NCI-H526 (cell line): ENCODE results near the gene PKNOX1.
"Not testable (repeated sequence)": the region's sequence is repeated elsewhere in the genome, so short reads cannot be mapped to it uniquely, and the experiment has no call there.

Experiments used
- DNase-seq, 2 experiments: peaks; one replicate each; lab custom pipeline; 2025; lab: John Stamatoyannopoulos, UW

Gene PKNOX1

GRCh38 chr21:42956824-42957630 is 17.3 kb upstream of the PKNOX1 start:
- DNase-seq: no peak

- not testable (repeated sequence) for DNase-seq
Measured at GRCh38 chr21:42958122-42958521, 16.2 kb upstream of the PKNOX1 start.

- DNase-seq: no peak
Measured at GRCh38 chr21:42959728-42960127, 14.6 kb upstream of the PKNOX1 start.

GRCh38 chr21:42962380-42963007 is 11.9 kb upstream of the PKNOX1 start:
- DNase-seq: no peak

GRCh38 chr21:42964086-42964485 is 10.3 kb upstream of the PKNOX1 start:
- DNase-seq: no peak

GRCh38 chr21:42964546-42965210 is 9.7 kb upstream of the PKNOX1 start:
- DNase-seq: no peak

GRCh38 chr21:42965211-42965560 is 9.2 kb upstream of the PKNOX1 start:
- DNase-seq: no peak

- not testable (repeated sequence) for DNase-seq
Measured at GRCh38 chr21:42967616-42968015, 6.7 kb upstream of the PKNOX1 start.

- DNase-seq: no peak
Measured at GRCh38 chr21:42969193-42969600, 5.2 kb upstream of the PKNOX1 start.

- peak in 1 of 2 experiments; percentile 15 for DNase-seq
Measured at GRCh38 chr21:42970946-42971653, 3.3 kb upstream of the PKNOX1 start.

GRCh38 chr21:42971897-42972275 is 2.5 kb upstream of the PKNOX1 start:
- peak; percentile 24 to 79 for DNase-seq

- DNase-seq: peak in 1 of 2 experiments; percentile 46
Measured at GRCh38 chr21:42973309-42973990, 912 bp upstream of the PKNOX1 start.

- DNase-seq: peak in 1 of 2 experiments; percentile 84
Measured at GRCh38 chr21:42974832-42975820, 764 bp downstream of the PKNOX1 start.

GRCh38 chr21:42975886-42976608 is 1.7 kb downstream of the PKNOX1 start:
- no peak for DNase-seq

GRCh38 chr21:42980312-42981213 is 6.2 kb downstream of the PKNOX1 start:
- DNase-seq: no peak

- no peak for DNase-seq
Measured at GRCh38 chr21:42981214-42981523, 6.8 kb downstream of the PKNOX1 start.

GRCh38 chr21:42981862-42982261 is 7.5 kb downstream of the PKNOX1 start:
- no peak for DNase-seq

GRCh38 chr21:42983103-42983502 is 8.7 kb downstream of the PKNOX1 start:
- no peak for DNase-seq

GRCh38 chr21:42983869-42984268 is 9.5 kb downstream of the PKNOX1 start:
- no peak for DNase-seq
